ENCODE results near the gene ICAM1. TPM values are rescaled to one million over a fixed set of nuclear protein-coding genes. Genes with fewer than 3 reads are reported as not detected.

The ICAM1 gene
- total RNA-seq, 2 donors from 2014 or later: 41.4 to 160 TPM

DNA sequence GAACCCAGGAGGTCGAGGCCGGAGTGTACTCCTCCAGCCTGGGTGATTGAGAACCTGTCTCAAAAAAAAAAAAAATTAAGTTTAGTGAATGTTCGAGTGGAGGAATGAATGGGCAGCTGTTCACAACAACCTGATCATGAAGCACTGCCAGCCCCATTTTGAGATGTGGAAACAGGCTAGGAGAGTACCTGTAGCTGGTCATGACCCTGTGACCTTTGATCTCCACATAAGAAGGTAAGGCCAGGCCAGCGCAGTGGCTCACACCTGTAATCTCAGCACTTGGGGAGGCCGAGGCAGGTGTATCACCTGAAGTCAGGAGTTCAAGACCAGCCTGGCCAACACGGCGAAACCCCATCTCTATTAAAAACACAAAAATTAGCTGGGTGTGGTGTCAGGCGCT, 54.8 kb downstream of the ICAM1 start:
- Histone ChIP-seq H3K27ac (no peak overlapping the region), H3K4me1 (ENCODE audit: control insufficient read depth in 1 of 2, low read depth in 2 of 2) (no peaks in the 10 kb centered on the region), H3K27me3 (replicated peaks; ENCODE audit: insufficient read depth) (no peaks in the 10 kb centered on the region), H3K4me3 (no peak overlapping the region), H3K36me3 (peaks cover 79% of the 10 kb centered on the region), H3K9me3 (no peaks in the 10 kb centered on the region)
- DNase-seq (ENCODE audit: low spot score) (no peak), ATAC-seq (ENCODE audit: insufficient number of reproducible peaks, low FRiP score, low read depth) (no peak)
- no peak for TF ChIP-seq CTCF (IDR thresholded peaks at IDR 0.05)

- H3K27me3 ChIP-seq (replicated peaks; ENCODE audit: insufficient read depth): no peaks in the 10 kb centered on the region
- no peak for ATAC-seq (ENCODE audit: insufficient number of reproducible peaks, low FRiP score, low read depth)
- H3K27ac ChIP-seq: no peak overlapping the region
- no peaks in the 10 kb centered on the region for H3K9me3 ChIP-seq
- no peak for DNase-seq (ENCODE audit: low spot score)
- H3K4me1 ChIP-seq (ENCODE audit: control insufficient read depth in 1 of 2, low read depth in 2 of 2): peaks cover 9 to 14% of the 10 kb centered on the region in 2 donors
- H3K36me3 ChIP-seq: peaks cover 60% of the 10 kb centered on the region
- H3K4me3 ChIP-seq: no peak overlapping the region
- no peak for TF ChIP-seq CTCF (IDR thresholded peaks at IDR 0.05)
Measured at GRCh38 chr19:10327793-10328192, 56.9 kb downstream of the ICAM1 start.

DNA sequence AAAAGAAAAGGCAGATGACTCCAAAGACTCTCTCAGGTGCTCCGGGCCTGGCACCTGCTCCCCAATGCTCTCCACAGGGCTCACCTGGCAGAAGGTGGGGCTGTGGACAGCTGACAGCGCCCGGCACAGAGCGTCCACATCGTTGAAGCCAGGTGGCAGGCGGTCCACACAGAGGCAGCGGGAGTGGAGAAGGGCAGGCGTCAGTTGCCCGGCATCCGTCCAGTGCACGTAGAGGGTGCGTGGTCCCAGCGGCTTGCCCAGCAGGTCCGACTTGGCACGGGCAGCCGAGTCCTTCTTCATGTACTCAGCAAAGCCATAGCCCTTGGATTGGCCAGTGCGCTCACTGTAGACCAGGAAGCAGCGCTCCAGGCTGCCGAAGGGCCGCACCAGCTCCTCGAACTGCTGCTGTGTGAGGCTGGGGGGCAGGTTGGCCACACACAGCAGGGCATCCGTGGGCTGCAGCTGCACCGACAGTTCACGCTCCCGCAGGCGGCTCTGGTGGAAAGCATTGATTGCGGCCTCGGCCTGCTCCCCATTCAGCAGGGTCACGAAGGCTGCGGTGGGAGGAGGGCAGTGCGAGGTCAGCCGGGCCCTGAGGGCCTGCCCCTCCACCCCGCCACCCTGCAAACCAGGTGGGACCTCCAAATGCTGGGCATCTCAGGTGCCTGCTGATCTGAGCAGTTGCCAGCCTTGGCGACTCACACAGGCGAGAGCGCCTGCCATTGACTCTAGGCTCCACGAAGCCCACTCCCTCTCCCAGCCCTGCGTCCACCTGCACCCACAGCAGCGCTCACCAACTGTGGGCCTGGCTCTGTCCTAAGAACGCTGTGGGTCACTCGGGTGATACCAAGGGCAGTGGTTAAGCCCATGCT, 57.9 kb downstream of the ICAM1 start:
- peaks cover 53% of the 10 kb centered on the region for H3K36me3 ChIP-seq
- no peak for TF ChIP-seq CTCF (IDR thresholded peaks at IDR 0.05)
- no peak for DNase-seq (ENCODE audit: low spot score)

DNA sequence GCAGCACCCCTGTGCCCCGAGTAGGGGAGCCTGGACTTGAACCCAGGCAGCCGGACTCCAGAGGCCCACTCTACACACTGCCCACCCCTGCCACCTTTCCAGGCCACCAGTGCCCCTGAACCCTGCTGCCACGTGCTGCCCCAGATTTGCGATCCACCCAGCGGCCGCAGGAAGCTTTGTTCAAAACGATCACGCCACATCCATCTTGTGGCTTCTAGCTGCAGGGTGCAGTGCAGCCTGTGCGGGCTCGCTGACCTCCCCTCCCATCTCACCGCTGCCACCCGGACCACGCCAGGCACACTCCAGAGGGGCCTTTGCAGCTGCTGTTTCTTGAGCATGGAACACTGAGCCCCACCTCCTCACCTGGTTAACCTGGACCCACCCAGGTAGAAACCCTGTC, 58.6 kb downstream of the ICAM1 start:
- no peak for DNase-seq (ENCODE audit: low spot score)
- H3K4me1 ChIP-seq (ENCODE audit: control insufficient read depth in 1 of 2, low read depth in 2 of 2): peaks cover 14 to 23% of the 10 kb centered on the region in 2 donors
- H3K27me3 ChIP-seq (replicated peaks; ENCODE audit: insufficient read depth): no peaks in the 10 kb centered on the region
- no peak overlapping the region for H3K27ac ChIP-seq
- H3K9me3 ChIP-seq: no peaks in the 10 kb centered on the region
- ATAC-seq (ENCODE audit: insufficient number of reproducible peaks, low FRiP score, low read depth): no peak
- no peak for TF ChIP-seq CTCF (IDR thresholded peaks at IDR 0.05)
- H3K4me3 ChIP-seq: no peak overlapping the region
- peaks cover 47% of the 10 kb centered on the region for H3K36me3 ChIP-seq

More for the DNA sequence above, 57.9 kb downstream of the ICAM1 start:
- no peaks in the 10 kb centered on the region for H3K9me3 ChIP-seq
- H3K27ac ChIP-seq: no peak overlapping the region
- no peak overlapping the region for H3K4me3 ChIP-seq
- ATAC-seq (ENCODE audit: insufficient number of reproducible peaks, low FRiP score, low read depth): no peak
- H3K27me3 ChIP-seq (replicated peaks; ENCODE audit: insufficient read depth): no peaks in the 10 kb centered on the region
- H3K4me1 ChIP-seq (ENCODE audit: control insufficient read depth in 1 of 2, low read depth in 2 of 2): peaks cover 9 to 16% of the 10 kb centered on the region in 2 donors

- H3K36me3 ChIP-seq: peaks cover 28% of the 10 kb centered on the region
- H3K27me3 ChIP-seq (replicated peaks; ENCODE audit: insufficient read depth): no peaks in the 10 kb centered on the region
- H3K4me1 ChIP-seq (ENCODE audit: control insufficient read depth in 1 of 2, low read depth in 2 of 2): peaks cover 14 to 23% of the 10 kb centered on the region in 2 donors
- ATAC-seq (ENCODE audit: insufficient number of reproducible peaks, low FRiP score, low read depth) (no peak), DNase-seq (ENCODE audit: low spot score) (no peak)
- TF ChIP-seq CTCF (IDR thresholded peaks at IDR 0.05): no peak
- peak overlapping the region; percentile 83 to 96 for H3K27ac ChIP-seq
- no peaks in the 10 kb centered on the region for H3K9me3 ChIP-seq
- peak overlapping the region; percentile 100 for H3K4me3 ChIP-seq
Measured at GRCh38 chr19:10332158-10332964, 61.4 kb downstream of the ICAM1 start.

All from thoracic aorta (tissue), 2 donors.